CD4-positive, alpha-beta T cell treated with Interleukin-6 at 100 ng/mL for 8 hours (primary cell): ENCODE measurements around the gene AHNAK2.

Source experiments
- DNase-seq: peaks from one replicate; pipeline ENCODE4 v3.0.0-alpha.2; 2020; ENCODE audit warnings: mixed read lengths, low spot score

The AHNAK2 gene

DNA sequence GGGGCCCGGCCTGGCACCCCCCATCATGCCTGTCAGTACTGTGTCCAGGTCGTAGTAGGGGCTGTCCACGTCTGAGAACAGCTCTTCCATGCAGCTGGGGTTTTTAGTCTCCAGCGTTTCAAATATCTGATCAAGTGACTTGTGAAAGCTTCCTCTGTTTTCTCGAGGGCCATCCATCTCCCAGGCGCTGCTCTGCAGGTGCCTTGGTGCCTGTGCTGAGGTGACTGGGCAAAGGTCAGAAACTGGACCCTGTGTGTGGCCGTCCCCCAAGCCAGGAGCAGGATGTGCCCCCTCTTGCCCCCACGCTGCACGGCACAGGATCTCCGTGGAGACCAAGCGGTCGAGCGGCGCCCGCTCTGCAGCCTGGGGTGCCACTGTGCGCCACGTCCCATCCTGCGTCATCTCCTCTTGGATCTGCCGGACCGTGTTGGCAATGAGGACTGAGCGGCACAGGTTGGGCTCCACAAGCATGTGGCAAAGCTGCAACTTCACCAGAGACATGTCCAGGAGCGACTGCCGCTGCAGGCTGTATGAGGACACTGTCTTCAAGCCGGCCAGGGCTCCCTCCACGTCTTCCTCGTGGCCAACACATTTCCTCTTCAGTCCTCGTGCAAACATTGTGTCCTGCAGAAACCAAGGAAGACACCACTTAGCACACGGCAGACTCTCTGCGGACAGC is 33.3 kb upstream of the AHNAK2 start:
- no peak for DNase-seq

DNA sequence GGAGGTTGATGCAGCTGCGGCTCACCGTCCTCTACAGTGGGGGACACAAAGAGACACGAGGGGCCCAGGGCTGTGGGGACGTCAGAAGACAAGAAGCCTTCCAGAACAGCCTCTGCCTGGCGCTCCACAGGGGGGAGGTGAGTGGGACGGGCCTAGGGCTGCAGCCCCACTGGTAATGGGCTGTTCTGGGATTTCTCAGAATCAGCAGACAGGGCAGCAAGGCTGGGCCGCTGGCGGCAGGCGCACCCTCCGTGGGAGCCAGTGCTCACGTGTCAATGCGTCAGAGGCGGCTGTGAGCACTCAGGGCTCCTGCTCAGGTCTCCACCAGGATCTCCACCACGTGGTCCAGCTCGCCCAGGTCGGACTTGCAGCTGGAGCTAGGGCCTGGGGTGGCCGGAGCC is 32.7 kb upstream of the AHNAK2 start:
- no peak for DNase-seq

DNA sequence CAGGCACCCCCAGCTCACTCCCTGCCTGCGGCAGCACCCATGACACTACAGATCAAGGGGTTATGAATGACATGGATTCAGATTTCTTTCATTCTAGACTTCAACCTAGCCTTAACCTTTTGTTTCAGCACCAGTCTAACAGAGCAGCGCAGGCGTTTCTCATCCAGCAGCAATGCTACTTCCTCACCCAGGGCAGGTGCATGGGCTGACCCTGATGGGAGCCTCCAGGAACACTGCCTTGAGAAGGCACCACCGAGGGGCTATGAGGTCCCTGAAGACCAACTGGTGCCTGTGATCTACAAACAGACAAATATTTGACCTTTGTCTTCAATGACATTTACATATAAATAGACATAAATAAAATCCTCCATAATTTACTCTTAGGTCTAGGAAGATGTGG is 31.9 kb upstream of the AHNAK2 start:
- no peak for DNase-seq

DNA sequence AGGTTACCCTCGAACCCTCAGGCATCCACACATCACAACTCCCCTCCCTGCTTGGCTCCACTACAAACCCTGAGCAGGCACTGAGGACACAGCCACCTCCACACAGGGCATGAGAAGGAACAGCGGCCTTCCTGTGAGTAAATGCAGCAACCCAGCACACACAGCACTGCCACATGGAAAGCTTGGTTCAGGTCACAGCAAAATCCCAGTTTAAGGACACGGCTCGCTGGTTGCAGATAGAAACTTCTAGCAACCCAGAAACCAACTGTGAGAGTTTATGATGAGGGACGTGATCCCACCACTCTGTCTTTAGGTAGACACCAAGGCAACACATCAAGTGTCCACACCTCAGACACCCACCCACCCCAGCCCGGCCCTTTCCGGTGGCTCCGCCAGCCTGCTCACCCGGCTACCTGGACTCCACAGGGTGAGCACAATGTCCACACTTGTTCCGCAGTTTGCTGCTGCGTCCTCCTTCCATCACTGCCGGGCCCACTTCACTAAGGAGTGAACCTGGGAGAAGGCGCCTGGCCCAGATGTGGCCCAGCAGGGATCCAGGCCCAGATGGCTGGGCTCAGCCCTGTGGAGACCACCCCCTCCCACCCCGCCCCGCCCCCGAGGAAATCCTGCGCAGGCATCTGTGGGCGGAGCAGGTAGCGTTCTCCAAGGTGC is 29.6 kb upstream of the AHNAK2 start:
- no peak for DNase-seq

DNA sequence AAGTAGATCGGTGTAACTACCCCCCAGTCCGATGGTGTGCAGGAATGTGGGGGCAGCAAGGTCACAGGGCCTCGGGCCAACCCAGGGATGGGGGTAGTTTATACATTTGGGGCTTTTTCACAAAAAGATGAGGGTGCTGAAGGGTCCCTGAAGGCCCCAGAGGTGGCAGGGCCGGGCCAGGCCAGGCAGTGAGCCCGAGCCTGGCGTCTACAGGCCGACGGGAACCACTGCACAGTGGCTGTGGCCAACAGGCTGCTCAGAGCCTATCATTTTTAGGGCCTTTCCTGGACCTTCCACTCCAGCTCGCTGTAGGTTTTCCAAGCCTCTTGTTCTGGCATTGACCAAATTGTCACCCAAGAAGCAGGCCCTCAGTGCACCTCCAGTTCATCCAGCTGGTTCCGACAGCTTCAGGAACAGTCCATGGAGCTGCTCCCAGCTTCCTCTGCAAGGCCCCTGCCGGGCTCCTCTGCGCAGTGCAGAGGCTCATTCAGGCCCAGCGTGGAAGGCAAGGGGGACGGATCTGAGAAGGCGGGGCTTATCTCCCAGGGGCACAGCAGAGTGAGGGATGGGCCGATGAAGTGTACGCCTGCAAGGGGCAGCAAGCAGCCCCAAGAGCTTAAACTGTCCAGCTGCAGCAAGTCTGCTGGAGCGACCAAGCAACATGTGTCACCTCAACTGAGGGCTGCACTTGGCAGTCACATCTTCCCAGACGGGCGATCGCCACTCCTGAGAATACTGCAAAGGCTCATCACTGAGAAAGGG is 28.8 kb upstream of the AHNAK2 start:
- DNase-seq, result no peak

DNA sequence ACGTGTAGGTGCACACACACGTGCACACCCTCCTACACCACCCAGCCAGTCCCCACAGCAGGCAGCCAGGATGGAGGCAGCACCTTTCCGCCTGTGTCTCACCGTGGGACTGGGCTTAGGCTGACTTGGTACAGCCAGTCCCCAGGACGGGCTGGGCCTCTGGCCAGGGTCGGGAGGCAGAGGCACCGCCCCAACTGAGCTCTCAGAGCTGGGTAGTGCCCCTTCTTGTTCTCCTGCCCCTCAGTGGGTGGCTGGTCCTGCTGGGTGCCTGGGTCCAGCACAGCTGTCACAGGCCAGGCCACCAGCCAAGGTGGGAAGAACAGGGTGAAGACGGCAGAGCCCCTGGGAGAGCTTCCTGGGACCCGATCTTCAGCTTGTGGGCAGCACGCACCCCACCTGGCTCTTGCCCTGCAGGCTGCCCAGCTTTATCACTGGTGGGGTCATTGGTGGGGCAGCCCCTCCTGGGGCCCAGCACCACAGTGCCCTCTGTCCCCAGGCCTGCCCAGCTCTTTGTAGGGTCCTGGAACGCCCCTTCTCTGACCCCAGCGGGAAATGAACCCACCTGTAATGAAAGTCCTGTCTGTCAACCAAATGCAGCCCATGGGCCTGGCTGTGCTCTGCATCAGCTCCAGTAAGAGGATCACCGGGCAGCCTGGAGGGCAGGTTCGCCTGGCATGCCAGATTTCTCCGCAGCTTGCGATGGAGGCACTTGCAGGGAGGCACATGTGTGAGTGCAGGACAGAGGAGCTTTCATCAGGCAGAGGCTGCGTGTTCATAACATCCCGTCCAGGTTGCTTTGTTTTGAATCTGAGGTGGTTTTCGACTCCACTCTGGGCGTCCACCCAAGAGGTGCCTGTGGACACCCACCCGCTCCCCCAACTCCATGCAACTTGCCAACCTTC is 28.0 kb upstream of the AHNAK2 start:
- DNase-seq, result no peak

DNA sequence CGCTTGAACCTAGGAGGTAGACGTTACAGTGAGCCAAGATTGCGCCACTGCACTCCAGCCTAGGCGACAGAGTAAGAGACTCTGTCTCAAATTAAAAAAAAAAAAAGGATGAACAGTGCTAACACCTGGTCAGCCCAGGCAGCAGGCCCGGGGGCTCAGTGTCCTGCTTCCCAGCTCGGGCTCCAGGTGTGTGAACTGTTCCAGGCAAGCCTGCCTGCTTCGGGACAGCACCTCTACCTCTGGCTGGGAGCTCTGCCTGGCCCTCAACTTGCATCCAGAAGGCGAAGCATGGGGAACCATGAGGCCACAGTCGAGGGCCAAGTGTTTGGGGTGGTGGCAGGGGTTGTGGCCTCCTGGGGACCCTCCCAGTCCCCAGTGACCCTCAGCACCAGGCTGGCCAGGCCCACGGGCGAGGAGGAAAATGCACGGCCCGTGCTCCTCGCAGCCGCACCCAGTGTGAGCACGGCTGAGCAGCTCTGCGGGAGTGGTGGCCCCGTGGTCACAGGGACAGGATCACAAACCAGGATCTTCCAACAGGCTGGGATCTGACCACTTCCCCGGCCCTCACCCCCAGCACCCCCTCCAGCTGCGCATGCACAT is 27.3 kb upstream of the AHNAK2 start:
- DNase-seq, result no peak

DNA sequence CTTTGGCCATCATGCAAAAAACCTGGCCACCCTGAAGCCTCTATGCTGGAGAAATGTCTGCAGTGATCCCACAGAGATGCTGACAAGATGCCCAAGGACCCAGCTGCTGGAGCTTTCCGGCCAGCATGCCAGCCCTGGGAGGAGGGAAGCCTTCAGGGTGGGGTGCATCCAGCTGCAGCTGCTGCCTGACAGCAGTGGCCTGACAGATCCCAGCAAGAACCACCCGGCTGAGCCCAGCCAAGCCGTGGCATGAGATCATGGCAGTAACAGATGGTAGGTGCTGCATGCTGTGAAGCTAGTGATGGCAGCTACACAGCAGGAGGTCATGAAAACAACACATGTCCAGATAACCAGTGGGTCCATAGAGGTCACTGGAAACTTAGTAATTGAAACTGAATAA is 21.2 kb upstream of the AHNAK2 start:
- no peak for DNase-seq

DNA sequence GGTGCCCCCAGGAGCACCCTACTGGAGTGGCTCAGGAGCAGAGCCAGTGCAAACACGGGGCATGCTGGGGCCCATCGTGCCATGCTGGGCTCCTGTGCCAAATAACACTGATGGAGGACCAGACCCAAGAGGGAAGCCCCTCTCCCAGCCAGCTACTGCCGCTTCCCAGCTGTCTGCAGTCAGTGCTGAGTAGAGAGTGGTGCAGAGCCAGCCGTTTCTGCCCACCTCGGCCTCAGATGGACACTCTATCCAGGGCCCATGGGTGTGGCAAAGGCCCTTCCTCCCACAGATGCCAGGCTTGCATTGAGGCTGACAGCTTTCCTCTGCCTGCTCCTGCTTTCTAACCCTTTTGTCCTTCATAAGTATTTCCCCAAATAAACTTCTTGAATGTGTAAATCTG is 20.6 kb upstream of the AHNAK2 start:
- no peak for DNase-seq

DNA sequence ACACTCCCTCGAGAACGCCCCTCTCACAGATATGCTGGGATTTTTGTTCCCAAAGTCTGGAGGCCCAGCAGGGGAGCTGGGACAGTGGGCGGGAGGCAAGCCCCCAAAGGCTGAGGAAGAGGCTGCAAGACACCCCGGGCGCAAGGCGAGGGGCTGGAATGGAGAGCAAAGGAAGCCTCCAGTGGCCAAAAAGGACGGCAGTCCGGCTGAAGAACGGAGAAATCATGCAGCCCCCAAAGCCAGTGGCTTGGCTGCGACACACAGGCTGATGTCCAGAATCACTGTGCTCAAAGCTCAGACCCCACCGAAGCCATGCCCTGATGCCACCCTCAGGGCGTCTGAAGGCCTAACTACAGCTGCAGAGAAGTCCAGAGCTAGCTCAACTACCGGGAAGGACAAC is 18.3 kb upstream of the AHNAK2 start:
- DNase-seq, result no peak

DNA sequence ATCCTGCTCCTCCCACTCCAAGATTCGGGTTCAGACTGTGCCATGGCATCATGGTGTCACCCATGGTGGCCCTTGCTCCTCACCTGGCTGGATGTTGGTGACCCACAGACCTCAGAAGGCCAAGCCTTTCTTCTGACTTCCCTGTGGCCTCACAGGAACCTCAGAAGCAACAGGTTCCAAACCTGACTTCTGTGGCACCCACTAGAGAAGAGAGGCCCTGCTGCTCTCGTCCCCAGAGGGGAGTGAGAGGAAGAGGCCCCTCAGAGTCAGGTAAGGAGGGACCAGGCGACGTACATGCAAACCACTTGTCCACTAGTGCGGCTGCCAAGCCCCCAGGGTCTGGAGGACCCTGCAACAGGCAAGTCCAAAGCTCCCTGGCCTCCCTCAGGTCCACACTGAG is 17.9 kb upstream of the AHNAK2 start:
- no peak for DNase-seq

DNA sequence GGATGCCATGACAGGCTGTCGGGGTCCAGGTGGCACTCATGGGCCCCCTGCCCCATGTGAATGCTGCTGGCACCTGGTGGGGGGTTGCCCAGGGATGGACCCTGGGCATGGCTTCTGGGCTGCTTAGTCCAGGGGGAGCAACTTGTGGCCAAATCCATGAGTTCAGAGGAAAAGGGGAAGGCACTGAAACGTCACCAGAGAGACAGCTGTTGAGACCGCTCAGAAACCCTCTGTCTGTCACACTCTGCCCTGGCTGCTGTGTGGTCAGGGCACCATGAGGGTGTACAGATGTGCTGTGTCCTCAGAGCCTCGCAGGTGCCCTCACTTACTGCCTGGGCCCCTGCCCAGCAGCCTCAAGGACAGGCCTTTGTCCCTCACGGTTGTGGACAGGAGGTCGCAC is 16.8 kb upstream of the AHNAK2 start:
- no peak for DNase-seq

DNA sequence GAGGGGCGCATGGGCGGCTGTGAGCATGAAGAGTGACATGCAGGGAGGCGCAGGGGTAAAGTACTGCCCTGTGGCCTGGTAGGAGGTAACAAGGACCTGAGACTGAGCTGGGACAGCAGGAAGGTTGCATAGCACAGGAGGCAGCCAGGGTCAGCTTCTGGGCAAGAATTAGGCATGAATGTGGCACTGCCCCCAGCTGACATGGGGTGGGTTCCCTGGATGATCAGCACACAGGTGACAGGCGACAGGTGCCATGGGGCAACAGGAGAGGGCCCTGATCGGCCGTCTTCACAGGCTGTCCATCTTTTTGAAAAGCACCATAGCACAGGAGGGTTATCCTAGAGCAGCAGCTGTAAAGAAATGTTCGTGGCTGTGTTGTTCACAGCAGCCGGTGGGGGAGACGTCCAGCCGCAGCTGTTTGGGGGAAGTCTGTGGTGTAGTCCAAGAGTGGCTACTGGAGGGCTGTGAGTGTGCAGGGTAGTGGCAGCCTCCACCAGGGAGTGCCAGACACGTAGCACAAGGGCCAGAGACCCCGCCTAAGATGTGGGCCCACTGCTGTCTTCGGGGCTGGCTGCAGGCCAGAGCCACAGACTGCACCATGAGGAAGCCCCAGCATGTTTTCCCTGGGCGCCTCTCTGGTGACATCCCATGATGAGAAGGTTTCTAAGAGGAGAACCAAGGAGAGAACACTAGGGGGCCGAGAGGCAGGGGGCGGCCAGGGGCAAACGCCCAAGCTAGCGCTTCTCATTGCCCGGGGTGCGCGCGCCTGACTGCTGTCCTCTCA is 15.8 kb upstream of the AHNAK2 start:
- DNase-seq, result no peak

DNA sequence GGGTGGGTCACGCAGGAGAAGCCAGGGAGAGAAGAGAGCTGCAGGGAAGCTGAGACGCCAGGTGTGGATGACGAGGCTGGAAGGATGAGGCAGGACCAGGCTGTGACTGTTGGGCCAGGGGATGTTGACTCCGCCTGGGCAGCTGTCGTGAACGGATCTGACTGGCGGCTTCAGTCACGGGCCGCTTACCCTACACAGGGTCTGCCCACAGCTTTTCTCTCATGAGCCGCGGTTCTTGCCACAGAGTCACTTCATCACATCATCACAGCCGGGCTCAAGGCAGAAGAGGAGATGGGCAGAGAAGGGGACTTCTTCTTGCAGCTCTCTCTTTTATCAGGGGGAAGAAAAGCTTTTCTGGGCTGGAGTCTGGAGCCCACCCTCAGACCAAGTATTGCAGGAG is 15.1 kb upstream of the AHNAK2 start:
- no peak for DNase-seq

DNA sequence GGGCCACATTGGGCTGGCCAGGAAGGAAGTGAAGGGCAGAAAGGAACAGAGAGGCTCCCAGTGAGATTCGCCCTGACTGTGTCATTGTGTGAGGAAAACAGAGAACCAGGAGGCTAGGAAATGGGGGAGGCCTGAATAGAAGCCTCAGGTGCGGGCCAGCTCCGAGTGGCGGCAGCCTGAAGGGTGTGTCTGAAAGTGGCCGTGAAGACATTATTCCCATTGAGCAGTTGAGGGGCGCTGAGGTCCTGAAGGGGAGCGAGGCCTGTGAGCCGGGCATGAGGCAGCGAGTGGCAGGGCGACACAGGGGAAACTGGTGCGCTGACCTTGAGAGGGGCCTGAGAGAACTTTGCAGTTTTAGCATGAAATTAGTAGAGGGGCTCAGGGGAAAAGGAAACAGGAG is 14.3 kb upstream of the AHNAK2 start:
- no peak for DNase-seq

DNA sequence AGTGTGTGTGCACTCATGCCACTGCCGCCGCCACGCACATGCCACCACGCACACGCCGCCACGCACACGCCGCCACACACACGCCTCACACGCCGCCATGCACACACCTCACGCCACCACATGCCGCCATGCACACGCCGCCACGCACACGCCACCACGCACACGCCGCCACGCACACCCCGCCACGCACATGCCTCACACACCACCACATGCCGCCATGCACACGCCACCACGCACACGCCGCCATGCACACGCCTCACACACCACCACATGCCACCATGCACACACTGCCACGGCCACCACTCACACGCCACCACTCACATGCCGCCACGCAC is 13.7 kb upstream of the AHNAK2 start:
- DNase-seq, result no peak

DNA sequence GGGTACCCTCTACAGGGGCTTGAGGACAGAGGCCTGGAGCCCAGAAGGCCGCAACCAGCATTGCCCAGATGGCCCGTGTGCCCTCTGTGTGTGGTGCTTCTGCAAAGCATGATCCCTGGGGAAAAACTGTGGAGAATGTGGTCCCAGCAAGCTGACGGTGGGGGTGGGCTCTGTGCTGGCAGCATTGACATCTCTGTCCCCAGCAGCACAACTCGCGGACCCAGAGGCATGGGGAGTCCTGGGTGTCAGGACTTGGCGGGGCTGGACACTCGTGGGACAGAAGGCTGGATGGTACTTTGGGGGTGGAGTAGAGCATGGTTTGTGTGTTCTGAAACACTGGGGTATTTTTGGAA is 11.8 kb upstream of the AHNAK2 start:
- no peak for DNase-seq

DNA sequence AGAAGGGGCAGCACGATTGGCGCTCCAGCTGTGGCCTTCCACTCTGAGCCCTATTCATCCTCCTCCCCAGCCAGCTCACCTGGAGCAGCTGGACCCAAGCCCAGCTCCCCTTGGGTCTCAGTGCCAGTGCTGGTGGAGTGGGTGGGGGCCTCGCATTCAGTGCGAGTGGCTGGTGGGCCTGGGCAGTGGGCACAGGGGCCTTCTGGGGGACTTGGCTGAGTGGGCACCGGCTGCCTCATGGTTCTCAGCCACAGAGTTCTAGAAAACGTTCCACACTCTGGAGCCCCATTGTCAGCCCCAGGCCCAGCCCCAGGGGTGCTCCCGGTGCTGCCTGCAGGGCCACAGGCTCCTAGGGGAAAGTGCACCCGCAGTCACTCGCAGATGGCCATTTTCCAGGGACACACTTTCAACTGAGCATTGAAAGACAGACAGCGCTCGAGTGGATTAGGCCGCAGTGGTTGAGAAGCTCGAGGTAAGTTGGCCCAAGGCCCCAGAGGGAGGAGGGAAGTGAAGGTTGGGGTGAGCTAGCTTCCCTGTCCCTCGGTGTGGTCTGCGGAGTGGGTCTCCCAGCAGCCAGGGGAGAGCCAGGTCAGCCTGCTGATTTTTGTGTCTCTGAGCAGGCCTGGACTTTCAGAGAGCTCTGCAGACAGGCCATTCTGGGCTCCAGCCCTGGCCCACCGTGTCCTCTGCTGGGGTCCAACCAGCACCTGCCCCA is 11.2 kb upstream of the AHNAK2 start:
- no peak for DNase-seq

DNA sequence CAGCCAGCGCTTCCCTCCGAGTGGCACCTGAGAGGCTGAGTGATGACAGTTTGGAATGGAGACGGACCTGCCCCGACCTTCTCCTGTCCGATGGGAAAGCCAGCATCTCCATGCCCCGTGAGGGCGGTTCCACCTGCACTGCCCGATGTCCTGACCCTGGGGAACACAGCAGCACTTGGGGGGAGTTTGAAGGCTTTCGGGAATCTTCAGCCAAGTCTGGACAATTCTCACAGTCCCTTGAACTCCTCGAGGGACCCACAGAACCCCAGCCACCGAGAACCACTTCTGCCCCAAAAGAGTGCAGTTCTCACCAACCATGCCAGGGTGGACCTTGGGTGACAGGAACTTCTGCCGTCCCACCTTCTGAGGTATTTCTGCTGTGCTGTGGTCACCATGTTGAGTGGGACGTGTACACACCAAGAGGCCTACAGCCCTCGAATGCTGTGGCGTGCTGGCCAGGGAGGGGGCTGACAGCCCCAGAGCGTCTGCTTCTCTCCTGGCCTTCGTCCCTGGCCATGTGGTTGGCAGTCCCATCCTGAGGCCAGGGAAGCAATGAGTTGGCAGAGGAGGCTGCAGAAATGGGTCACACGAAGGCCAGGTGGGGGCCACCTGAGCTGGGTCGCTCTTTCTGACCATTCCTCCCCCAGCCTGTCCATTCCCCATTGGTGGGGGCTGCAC is 8.5 kb upstream of the AHNAK2 start:
- DNase-seq, result no peak
